ENCODE measurements around the gene NNT. TPM values are rescaled to one million over a fixed set of nuclear protein-coding genes. Genes with fewer than 3 reads are reported as not detected.

The NNT gene
- total and polyA plus RNA-seq, 9 of the 15 experiments (the other 6 are each of a cell fraction or from before 2014, with no cell fraction given): 21.9 to 68.6 (median 42.2) TPM

GRCh38 chr5:43616535-43616934 is 13.6 kb downstream of the NNT start:
- Histone ChIP-seq H3K9me1 (ENCODE audit: control insufficient read depth, insufficient read depth, low read length) (no peaks in the 10 kb centered on the region), H4K20me1 (replicated peaks; ENCODE audit: control insufficient read depth, insufficient read depth, low read length) (no peaks in the 10 kb centered on the region), H2AFZ (ENCODE audit: low read depth, low read length) (no peak overlapping the region), H3K79me2 (ENCODE audit: control insufficient read depth, insufficient read depth, low read length) (no peaks in the 10 kb centered on the region), H3K27ac (ENCODE audit: extremely low read depth, low read depth, low read length) (no peak overlapping the region), H3K9me3 (replicated peaks; ENCODE audit: control insufficient read depth, insufficient read depth, low read depth, low read length) (no peaks in the 10 kb centered on the region), H3K27me3 (ENCODE audit: control insufficient read depth in 2 of 2, insufficient read depth in 2 of 2, low read length in 2 of 2) (no peaks in the 10 kb centered on the region), H3K4me2 (ENCODE audit: insufficient read depth, low read length) (no peak overlapping the region), H3K4me3 (no peak overlapping the region), H3K4me1 (replicated peaks in 1 of 2; ENCODE audit: control insufficient read depth in 2 of 2, insufficient read depth in 2 of 2, low read length in 2 of 2) (no peaks in the 10 kb centered on the region), H3K9ac (ENCODE audit: insufficient read depth in 1 of 2, low read depth in 2 of 2, low read length in 2 of 2) (no peak overlapping the region), H3K36me3 (ENCODE audit: control insufficient read depth, insufficient read depth, low read length) (peaks cover 72% of the 10 kb centered on the region)
- BruUV-seq (replicated peaks): no TSS peak
- intact Hi-C loops (cut with micrococcal nuclease): loop anchor here (1.0 kb wide), 1 partner anchor 14 kb away; no protein-coding TSS in a partner anchor
- FAIRE-seq (no peak), DNase-seq (ENCODE audit: extremely low read depth in 1 of 4, low spot score in 3 of 4) (no peak), ATAC-seq (no peak)
- TF ChIP-seq SP1 (CRISPR knock-in tag; IDR thresholded peaks at IDR 0.05) (no peak), NR3C1 (CRISPR knock-in tag; IDR thresholded peaks at IDR 0.05) (no peak), ZNF232 (CRISPR knock-in tag; IDR thresholded peaks at IDR 0.05) (no peak)
- in situ Hi-C loops (cut with MboI): no loop called here
- ChIA-PET CTCF (ENCODE audit: low intra/inter-chr PET ratio) (no interaction called here), POLR2A (interaction anchor here (0.9 to 1.0 kb wide), 2 partner anchors 11 to 13 kb away, joined by 3 to 4 read pairs; partner anchors contain the start of gene NNT)
- 42% methylated on average over 1 of the region's 1 CpG for WGBS (ENCODE audit: insufficient coverage, low coverage, missing lambda C conversion rate)

- Histone ChIP-seq H3K9ac (ENCODE audit: insufficient read depth in 1 of 2, low read depth in 2 of 2, low read length in 2 of 2) (no peak overlapping the region), H4K20me1 (replicated peaks; ENCODE audit: control insufficient read depth, insufficient read depth, low read length) (no peaks in the 10 kb centered on the region), H3K27me3 (ENCODE audit: control insufficient read depth in 2 of 2, insufficient read depth in 2 of 2, low read length in 2 of 2) (no peaks in the 10 kb centered on the region), H3K79me2 (ENCODE audit: control insufficient read depth, insufficient read depth, low read length) (no peaks in the 10 kb centered on the region), H3K4me2 (ENCODE audit: insufficient read depth, low read length) (no peak overlapping the region), H3K9me1 (ENCODE audit: control insufficient read depth, insufficient read depth, low read length) (no peaks in the 10 kb centered on the region), H3K4me3 (no peak overlapping the region), H3K9me3 (replicated peaks; ENCODE audit: control insufficient read depth, insufficient read depth, low read depth, low read length) (no peaks in the 10 kb centered on the region), H3K27ac (ENCODE audit: extremely low read depth, low read depth, low read length) (no peak overlapping the region), H2AFZ (ENCODE audit: low read depth, low read length) (no peak overlapping the region), H3K36me3 (ENCODE audit: control insufficient read depth, insufficient read depth, low read length) (peaks cover 54% of the 10 kb centered on the region), H3K4me1 (replicated peaks in 1 of 2; ENCODE audit: control insufficient read depth in 2 of 2, insufficient read depth in 2 of 2, low read length in 2 of 2) (no peaks in the 10 kb centered on the region)
- no TSS peak for BruUV-seq (replicated peaks)
- CTCF ChIA-PET (ENCODE audit: low intra/inter-chr PET ratio): no interaction called here
- in situ Hi-C loops (cut with MboI): no loop called here
- intact Hi-C loops (cut with micrococcal nuclease): no loop called here
- DNase-seq (ENCODE audit: extremely low read depth in 1 of 4, low spot score in 3 of 4): no peak
- no peak for ATAC-seq
- POLR2A ChIA-PET: interaction anchor here (1.0 kb wide), 1 partner anchor 30 kb away, joined by 3 read pairs; no protein-coding TSS in a partner anchor
- no peak for FAIRE-seq
- 100% methylated on average over 2 of the region's 2 CpGs for whole genome bisulfite sequencing (ENCODE audit: insufficient coverage, low coverage, missing lambda C conversion rate)
- TF ChIP-seq NFIX (CRISPR knock-in tag; IDR thresholded peaks at IDR 0.05; ENCODE audit: low read depth) (no peak), ETV5 (CRISPR knock-in tag; IDR thresholded peaks at IDR 0.05; ENCODE audit: low read depth) (no peak), CBX3 (IDR thresholded peaks at IDR 0.05; ENCODE audit: borderline replicate concordance in 1 of 2, low read length in 2 of 2) (no peak), HMGN3 (IDR thresholded peaks at IDR 0.05; ENCODE audit: borderline replicate concordance, extremely low read depth, insufficient read length, low read depth, low read length) (no peak), ZNF431 (CRISPR knock-in tag; IDR thresholded peaks at IDR 0.05) (no peak), PCBP1 (IDR thresholded peaks at IDR 0.05; ENCODE audit: low read depth, low read length, poor library complexity, severe bottlenecking) (no peak), TEAD2 (tag; IDR thresholded peaks at IDR 0.05) (no peak), ESRRA (IDR thresholded peaks at IDR 0.05; ENCODE audit: borderline replicate concordance, low read depth) (no peak), ZFP91 (CRISPR knock-in tag; IDR thresholded peaks at IDR 0.05) (no peak), NCOA6 (IDR thresholded peaks at IDR 0.05) (no peak), HMG20B (CRISPR knock-in tag; IDR thresholded peaks at IDR 0.05) (no peak), ERF (CRISPR knock-in tag; IDR thresholded peaks at IDR 0.05) (no peak), ZNF3 (CRISPR knock-in tag; IDR thresholded peaks at IDR 0.05) (no peak)
Observed at GRCh38 chr5:43619380-43619779, 16.4 kb downstream of the NNT start.

Measured in K562 (cell line).